Prostate gland (tissue), 2 donors: ENCODE measurements around the gene WDR19. TPM values are rescaled to one million over a fixed set of nuclear protein-coding genes. Genes with fewer than 3 reads are reported as not detected.
"Not testable (repeated sequence)": the region's sequence is repeated elsewhere in the genome, so short reads cannot be mapped to it uniquely, and the experiment has no call there.

Experiments
- DNase-seq: peaks from one replicate; pipeline ENCODE4 v3.0.0-alpha.2; 2019; ENCODE audit warnings: low spot score
- H3K27ac ChIP-seq, 2 donors: fragments of 200-600 bp; sonication (generic); 2 replicates each; pipeline ENCODE4 v1.5.1; 2017 to 2019
- H3K27me3 ChIP-seq: fragments of 200-600 bp; sonication (generic); replicated peaks from 2 replicates; pipeline ENCODE4 v1.5.1; 2019; ENCODE audit not compliant: insufficient read depth
- H3K36me3 ChIP-seq, 2 donors: fragments of 200-600 bp; sonication (generic); 1 replicate in 1 of 2; 2 replicates in 1 of 2; pipeline versions ENCODE4 v1.5.1 to v1.8.1; 2017 to 2019
- H3K4me1 ChIP-seq: fragments of 200-600 bp; sonication (generic); replicated peaks from 2 replicates; pipeline ENCODE4 v1.5.1; 2019
- H3K4me3 ChIP-seq, 2 donors: fragments of 200-600 bp; sonication (generic); 2 replicates each; pipeline ENCODE4 v1.5.1; 2017 to 2019
- H3K9me3 ChIP-seq: fragments of 200-600 bp; sonication (generic); 2 replicates; pipeline ENCODE4 v1.5.1; 2017
- POLR2A ChIP-seq: fragments of 450-650 bp; IDR thresholded peaks from one replicate; pipeline ENCODE4 v1.6.1; 2016; ENCODE audit warnings: antibody characterized with exemption, mild to moderate bottlenecking
- POLR2AphosphoS5 ChIP-seq: sonication (generic); formaldehyde crosslinking; IDR thresholded peaks from one replicate; pipeline ENCODE4 v1.6.1; 2017; ENCODE audit warnings: antibody characterized with exemption
- WGBS: methylation state at CpG from one replicate; pipeline ENCODE4 v1.1.5; 2018; 5-methylcytosine and 5-hydroxymethylcytosine counted together
- intact Hi-C: fragments of 100-400 bp; cut with DNase I; formaldehyde crosslinking; loops from one replicate; pipeline ENCODE4 v1.14.2; 2022
- total RNA-seq, 2 donors: library from RNA; depleted of rRNA; stranded (reverse); fragments of >200 nt; gene quantifications; one replicate each; pipeline ENCODE4 v1.1.0, GENCODE V29; 2016
- TF ChIP-seq, protein P1 (sequence below), 4 experiments: fragments of 200-600 bp in 2 of 4; fragments of 450-650 bp in 2 of 4; sonication (generic) in 2 of 4; IDR thresholded peaks; 1 replicate in 3 of 4; 2 replicates in 1 of 4; pipeline ENCODE4 v1.5.1; 2016 to 2019; ENCODE audit warnings: antibody characterized with exemption in 4 of 4, mild to moderate bottlenecking in 2 of 4, moderate library complexity in 2 of 4

The WDR19 gene
- total RNA-seq, 2 donors from 2014 or later: 27.3 to 42.5 TPM

DNA sequence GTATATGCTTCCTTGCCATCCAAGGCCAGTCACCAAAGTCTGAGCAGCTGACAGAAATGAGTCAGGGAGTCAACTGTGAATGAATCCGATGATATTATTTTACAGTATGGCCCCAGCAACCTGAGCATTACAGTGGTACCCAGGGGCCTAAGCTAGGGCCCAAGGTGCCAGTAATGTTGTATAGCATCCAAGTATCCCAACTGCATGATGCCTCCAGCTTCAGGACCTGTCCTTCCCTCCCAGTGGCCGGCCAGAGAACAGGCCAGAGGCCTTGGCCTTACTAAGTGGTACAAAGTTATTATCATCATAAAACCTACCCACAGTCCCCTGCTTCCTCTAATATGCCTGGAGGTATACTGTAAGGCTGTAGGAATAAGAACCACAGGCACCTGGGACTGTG is 103.9 kb downstream of the WDR19 start:
- no peaks in the 10 kb centered on the region for H3K4me1 ChIP-seq
- no peaks in the 10 kb centered on the region for H3K27me3 ChIP-seq
- TF ChIP-seq POLR2A (no peak), POLR2AphosphoS5 (no peak)
- TF ChIP-seq, protein P1, sequence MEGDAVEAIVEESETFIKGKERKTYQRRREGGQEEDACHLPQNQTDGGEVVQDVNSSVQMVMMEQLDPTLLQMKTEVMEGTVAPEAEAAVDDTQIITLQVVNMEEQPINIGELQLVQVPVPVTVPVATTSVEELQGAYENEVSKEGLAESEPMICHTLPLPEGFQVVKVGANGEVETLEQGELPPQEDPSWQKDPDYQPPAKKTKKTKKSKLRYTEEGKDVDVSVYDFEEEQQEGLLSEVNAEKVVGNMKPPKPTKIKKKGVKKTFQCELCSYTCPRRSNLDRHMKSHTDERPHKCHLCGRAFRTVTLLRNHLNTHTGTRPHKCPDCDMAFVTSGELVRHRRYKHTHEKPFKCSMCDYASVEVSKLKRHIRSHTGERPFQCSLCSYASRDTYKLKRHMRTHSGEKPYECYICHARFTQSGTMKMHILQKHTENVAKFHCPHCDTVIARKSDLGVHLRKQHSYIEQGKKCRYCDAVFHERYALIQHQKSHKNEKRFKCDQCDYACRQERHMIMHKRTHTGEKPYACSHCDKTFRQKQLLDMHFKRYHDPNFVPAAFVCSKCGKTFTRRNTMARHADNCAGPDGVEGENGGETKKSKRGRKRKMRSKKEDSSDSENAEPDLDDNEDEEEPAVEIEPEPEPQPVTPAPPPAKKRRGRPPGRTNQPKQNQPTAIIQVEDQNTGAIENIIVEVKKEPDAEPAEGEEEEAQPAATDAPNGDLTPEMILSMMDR (IDR thresholded peaks at IDR 0.05): no peak
- WGBS: 96% methylated on average over 2 of the region's 2 CpGs
- DNase-seq: no peak
- no peak overlapping the region for H3K4me3 ChIP-seq
- peaks cover 0 to 7% of the 10 kb centered on the region in 2 donors for H3K36me3 ChIP-seq
- H3K9me3 ChIP-seq: no peaks in the 10 kb centered on the region
- intact Hi-C loops: no loop called here
- no peak overlapping the region for H3K27ac ChIP-seq

DNA sequence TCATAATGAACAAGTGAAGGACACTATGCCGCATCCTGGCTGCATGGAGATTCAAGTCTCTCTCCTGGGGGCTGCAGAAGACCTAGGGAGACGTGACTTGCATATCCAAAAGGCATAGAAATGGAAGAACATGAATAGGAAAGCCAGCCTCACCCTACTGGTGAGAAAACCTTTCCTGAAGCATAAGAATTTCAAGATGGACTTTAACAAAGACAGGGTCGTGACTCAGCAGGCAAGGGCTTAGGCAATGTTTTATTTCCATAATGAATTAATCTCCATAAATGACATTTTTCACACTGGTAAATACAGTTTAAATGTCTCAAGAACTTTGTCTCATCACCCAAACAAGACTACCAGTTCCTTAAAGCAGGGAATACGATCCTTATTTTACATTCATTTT is 104.9 kb downstream of the WDR19 start:
- no peak overlapping the region for H3K27ac ChIP-seq
- H3K4me1 ChIP-seq: no peaks in the 10 kb centered on the region
- TF ChIP-seq, protein P1 (IDR thresholded peaks at IDR 0.05): no peak
- no peak for TF ChIP-seq POLR2A
- WGBS: 96% methylated on average over 4 of the region's 4 CpGs
- H3K36me3 ChIP-seq: peaks cover 4 to 7% of the 10 kb centered on the region in 2 donors
- no peaks in the 10 kb centered on the region for H3K27me3 ChIP-seq
- H3K9me3 ChIP-seq: no peaks in the 10 kb centered on the region
- DNase-seq: no peak
- intact Hi-C loops: no loop called here
- H3K4me3 ChIP-seq: no peak overlapping the region

DNA sequence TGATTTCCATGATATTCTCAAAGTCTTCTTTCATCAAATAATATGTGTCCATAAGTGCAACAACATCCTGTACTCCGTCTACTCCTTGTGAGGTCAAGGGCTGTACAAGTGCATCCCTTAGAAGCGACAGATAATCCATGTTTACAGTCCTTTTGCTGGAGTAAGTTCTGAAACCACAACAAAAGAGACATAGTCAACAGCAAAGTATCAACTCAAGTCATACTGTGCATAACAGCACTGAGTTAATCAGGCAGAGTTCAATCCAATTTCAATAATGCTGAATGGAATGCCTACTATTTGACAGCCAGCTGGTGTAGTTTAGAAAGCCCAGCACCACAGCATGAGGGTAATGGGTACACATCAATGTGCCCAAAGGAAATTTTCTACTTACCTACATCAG is 109.4 kb downstream of the WDR19 start:
- 85% methylated on average over 2 of the region's 2 CpGs for WGBS
- no peak for DNase-seq
- intact Hi-C loops: no loop called here

DNA sequence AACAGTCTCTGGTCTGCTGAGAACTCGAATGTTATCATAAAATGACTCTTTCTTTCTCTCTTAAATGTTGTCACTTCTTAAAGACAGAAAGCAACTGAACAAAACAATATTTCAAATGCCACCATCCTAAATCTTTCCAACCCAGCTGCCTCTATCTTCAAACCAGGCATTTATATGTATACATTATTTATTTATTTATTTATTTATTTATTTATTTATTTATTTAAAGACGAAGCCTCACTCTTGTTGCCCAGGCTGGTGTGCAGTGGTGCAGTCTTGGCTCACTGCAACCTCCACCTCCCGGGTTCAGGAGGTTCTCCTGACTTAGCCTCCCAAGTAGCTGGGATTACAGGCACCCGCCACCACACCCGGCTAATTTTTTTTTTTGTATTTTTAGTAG is 110.1 kb downstream of the WDR19 start:
- DNase-seq, H3K4me1 ChIP-seq, H3K27ac ChIP-seq, H3K9me3 ChIP-seq, H3K27me3 ChIP-seq, H3K4me3 ChIP-seq, intact Hi-C loops, H3K36me3 ChIP-seq: not testable (repeated sequence)
- 95% methylated on average over 5 of the region's 5 CpGs for WGBS

More for the DNA sequence above, 109.4 kb downstream of the WDR19 start:
- H3K9me3 ChIP-seq: no peaks in the 10 kb centered on the region
- no peak overlapping the region for H3K27ac ChIP-seq
- no peak overlapping the region for H3K4me3 ChIP-seq
- H3K36me3 ChIP-seq: peaks cover 4 to 7% of the 10 kb centered on the region in 2 donors
- TF ChIP-seq POLR2A (no peak), POLR2AphosphoS5 (no peak)
- H3K4me1 ChIP-seq: no peaks in the 10 kb centered on the region
- H3K27me3 ChIP-seq: no peaks in the 10 kb centered on the region

DNA sequence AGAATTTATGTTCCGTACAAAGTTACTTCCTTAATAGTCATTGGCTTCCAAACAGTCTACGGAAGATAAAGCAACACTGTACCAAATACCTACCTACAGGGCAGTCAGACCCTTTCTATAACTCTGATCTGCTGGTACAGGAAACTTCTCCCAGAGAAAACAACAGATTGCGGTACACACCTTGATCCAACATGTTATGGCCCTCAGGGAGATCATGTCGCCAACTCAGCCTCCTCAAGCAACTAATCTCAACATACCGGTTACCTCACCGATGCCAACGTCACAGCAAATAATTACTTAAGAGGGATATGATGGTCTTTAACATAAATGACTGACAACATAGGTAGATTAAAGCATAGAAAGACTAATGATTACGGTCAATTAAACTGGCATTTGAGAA is 113.5 kb downstream of the WDR19 start:
- TF ChIP-seq POLR2A: no peak
- TF ChIP-seq, protein P1 (IDR thresholded peaks at IDR 0.05): no peak
- no peak for TF ChIP-seq POLR2AphosphoS5
- no peak overlapping the region for H3K4me3 ChIP-seq
- intact Hi-C loops: no loop called here
- H3K27ac ChIP-seq: no peak overlapping the region
- H3K4me1 ChIP-seq: no peaks in the 10 kb centered on the region
- 96% methylated on average over 8 of the region's 8 CpGs for WGBS
- no peak for DNase-seq
- H3K27me3 ChIP-seq: no peaks in the 10 kb centered on the region
- H3K36me3 ChIP-seq: peaks cover 4 to 7% of the 10 kb centered on the region in 2 donors
- H3K9me3 ChIP-seq: no peaks in the 10 kb centered on the region

DNA sequence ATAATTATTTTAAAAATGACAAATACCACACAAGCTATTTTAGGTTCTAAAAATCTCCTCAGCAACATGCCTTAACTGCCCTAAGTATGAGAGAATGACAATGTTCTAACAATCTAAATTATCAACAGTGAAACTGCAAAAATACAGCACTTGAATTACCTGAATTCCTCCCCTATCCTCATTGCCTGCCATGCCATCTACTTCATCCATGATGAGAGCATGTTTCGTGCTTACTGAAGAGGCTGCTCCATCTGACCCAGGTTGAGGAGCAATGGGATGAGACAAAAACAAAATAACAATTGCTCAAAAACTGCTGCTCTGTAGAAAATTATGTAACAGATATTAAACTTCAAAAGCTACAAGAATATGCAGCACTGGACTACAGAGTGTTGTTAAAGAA is 120.6 kb downstream of the WDR19 start:
- intact Hi-C loops: no loop called here

More for the DNA sequence above, 120.6 kb downstream of the WDR19 start:
- no peaks in the 10 kb centered on the region for H3K9me3 ChIP-seq
- H3K27me3 ChIP-seq: no peaks in the 10 kb centered on the region
- DNase-seq: no peak
- no peaks in the 10 kb centered on the region for H3K4me1 ChIP-seq
- no peak overlapping the region for H3K27ac ChIP-seq
- no peak overlapping the region for H3K4me3 ChIP-seq
- WGBS: 93% methylated on average over 1 of the region's 1 CpG
- peaks cover 0 to 7% of the 10 kb centered on the region in 2 donors for H3K36me3 ChIP-seq
- TF ChIP-seq POLR2A (no peak), POLR2AphosphoS5 (no peak)
- TF ChIP-seq, protein P1 (IDR thresholded peaks at IDR 0.05): no peak
